VCaP (cell line): Measurements from ENCODE around the gene SDC3.

Source experiments
- H3K27ac ChIP-seq: fragments of 450-650 bp; 2 replicates; pipeline ENCODE4 v1.5.1; 2017
- TF ChIP-seq, protein P1 (sequence below): fragments of 450-650 bp; conservative IDR thresholded peaks from 2 replicates; pipeline ENCODE4 v1.5.1; 2017; ENCODE audit warnings: mild to moderate bottlenecking, moderate library complexity

Gene SDC3

GRCh38 chr1:30885570-30886522 lies 22.7 kb downstream of the SDC3 start:
- no peak overlapping the region for H3K27ac ChIP-seq
- TF ChIP-seq, protein P1, sequence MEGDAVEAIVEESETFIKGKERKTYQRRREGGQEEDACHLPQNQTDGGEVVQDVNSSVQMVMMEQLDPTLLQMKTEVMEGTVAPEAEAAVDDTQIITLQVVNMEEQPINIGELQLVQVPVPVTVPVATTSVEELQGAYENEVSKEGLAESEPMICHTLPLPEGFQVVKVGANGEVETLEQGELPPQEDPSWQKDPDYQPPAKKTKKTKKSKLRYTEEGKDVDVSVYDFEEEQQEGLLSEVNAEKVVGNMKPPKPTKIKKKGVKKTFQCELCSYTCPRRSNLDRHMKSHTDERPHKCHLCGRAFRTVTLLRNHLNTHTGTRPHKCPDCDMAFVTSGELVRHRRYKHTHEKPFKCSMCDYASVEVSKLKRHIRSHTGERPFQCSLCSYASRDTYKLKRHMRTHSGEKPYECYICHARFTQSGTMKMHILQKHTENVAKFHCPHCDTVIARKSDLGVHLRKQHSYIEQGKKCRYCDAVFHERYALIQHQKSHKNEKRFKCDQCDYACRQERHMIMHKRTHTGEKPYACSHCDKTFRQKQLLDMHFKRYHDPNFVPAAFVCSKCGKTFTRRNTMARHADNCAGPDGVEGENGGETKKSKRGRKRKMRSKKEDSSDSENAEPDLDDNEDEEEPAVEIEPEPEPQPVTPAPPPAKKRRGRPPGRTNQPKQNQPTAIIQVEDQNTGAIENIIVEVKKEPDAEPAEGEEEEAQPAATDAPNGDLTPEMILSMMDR: no peak

DNA sequence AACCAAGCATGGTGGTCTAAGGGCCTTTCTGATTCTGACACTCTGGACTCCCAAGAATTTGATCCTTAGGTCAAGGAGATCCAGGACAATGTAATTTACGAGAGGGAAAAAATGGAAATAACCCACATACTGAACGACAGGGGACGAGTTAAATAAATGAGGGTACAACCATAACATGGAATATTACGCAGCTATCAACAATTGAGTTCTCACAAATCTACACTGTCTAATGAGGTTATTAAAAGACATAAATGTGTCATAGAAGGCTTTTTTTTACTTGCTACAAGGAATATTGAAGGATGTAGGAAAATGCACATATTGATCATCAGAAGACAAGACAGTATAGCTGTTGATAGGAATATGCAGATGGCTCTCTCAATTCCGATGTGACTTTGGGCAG lies 23.8 kb downstream of the SDC3 start:
- H3K27ac ChIP-seq: no peak overlapping the region
- TF ChIP-seq, protein P1: no peak

DNA sequence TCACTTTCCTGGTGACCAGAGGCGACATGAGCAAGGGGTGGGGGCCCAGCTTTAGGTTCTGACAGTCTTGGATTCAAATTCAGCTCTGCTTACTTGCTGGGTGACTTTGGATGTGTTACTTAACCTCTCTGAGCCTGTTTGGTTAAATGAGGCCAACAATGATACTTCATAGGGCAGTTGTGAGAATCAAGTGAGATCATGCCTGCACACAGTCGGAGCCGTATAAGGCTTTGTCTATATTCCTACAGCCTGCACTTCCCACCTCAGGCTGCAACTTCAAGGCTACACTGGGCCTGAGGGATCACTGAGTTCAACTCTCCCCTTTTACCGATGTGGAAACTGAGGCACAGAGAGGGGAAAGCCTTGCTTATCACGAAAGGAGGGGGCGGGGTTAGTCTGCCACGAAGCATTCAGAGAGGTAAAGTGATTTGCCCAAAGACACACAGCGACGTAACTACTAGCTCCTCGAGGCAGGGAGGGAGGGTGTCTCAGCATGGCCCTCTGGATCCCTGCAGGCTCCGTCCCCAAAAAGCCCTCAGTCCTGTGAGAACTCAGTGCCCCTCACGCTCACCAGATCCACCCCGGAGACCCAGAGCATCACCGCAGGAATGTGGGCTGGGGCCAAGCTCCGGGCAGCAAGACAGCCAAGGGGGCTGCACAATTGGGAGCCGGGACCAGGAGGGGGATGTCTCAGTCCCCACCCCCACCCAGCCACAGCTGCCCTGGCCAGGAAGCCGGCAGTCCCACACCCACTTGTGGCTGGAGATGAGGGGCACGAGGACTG lies 25.0 kb downstream of the SDC3 start:
- TF ChIP-seq, protein P1: no peak
- H3K27ac ChIP-seq: no peak overlapping the region

GRCh38 chr1:30882678-30883388 lies 25.7 kb downstream of the SDC3 start:
- H3K27ac ChIP-seq: no peak overlapping the region
- TF ChIP-seq, protein P1: no peak

DNA sequence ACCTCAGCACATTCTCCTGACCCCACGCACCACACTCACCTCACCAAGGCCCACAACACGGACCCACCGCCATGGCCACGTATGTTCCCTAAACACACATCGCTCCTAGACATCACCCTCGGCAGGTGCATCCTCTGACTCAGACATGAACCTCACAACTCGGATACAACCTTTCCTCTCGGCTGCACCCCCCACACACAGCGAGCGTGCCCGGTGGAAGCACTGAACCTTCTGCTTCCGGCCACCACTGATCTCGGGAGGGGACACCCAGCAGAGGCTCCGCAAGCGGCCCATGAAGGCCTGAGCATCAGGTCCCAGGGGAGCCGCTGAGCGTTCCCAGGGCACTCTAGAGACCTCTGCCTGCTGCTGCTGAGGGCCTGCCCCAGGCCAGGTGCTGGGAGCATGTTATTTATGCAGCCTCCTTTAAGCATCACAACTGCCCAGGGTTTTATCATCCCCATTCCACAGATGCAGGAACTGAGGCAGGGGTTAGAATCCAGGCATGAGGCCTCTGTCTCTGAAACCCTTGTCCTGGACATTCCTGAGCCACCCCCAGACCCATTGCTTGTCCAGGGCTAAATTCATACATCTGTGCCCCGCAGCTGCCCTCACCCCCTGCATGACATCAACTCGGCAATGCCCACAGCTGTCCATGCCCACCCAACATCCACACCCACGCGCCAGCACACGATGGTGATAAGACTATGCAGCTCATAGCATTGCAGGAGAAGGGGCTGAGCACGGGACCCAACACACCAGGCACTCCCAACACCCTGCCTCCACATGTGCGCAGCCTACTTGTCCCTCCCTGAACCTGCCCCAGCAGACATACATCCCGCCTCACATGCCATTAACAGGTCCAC lies 27.0 kb downstream of the SDC3 start:
- TF ChIP-seq, protein P1: no peak
- no peak overlapping the region for H3K27ac ChIP-seq

DNA sequence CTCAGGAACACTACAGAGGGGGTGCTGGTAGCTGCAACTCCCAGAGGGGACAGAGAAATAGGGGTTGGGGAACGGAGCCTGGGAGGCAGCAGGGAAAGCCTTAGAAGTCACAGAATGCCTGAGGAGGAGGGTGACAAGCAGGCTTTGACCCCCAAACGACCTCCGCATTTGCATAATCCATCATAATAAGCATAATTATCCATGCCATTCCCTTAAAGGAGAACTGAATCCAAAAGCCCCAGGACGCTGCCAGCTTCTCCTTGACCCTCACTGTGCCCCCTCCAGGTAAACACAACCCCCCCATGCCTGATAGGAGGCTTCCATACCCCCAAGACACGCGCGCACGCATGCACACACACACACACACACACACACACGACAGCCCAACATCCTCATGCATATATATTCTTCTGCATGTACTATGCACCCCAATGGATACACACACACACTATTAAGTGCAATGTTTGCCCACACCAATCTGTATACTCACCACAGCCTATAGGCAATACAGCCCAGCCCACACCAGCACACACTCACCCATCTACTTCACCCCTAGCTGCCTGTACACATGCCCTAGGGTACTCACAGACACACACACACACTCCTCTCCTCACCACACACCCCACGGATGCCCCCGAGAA lies 27.8 kb downstream of the SDC3 start:
- TF ChIP-seq, protein P1: no peak
- H3K27ac ChIP-seq: no peak overlapping the region
